IMR-90 (cell line): ENCODE measurements around the gene SART1. TPM values are rescaled to one million over a fixed set of nuclear protein-coding genes. Genes with fewer than 3 reads are reported as not detected.

Source experiments
- ATAC-seq: fragments of 200-7000 bp; cut with Tn5 transposase; 2 replicates; pipeline ENCODE4 v1.9.1; 2020; ENCODE audit warnings: low read depth, mild to moderate bottlenecking, moderate library complexity
- BruUV-seq: library from RNA; stranded (reverse); fragments of 400-500 nt; replicated peaks from 2 replicates; lab custom pipeline; 2021; lab: Mats Ljungman, UMichigan
- CTCF ChIA-PET: fragments of 300-600 bp; formaldehyde crosslinking; extraction: SDS; loops from one replicate; lab custom pipeline; 2021; ENCODE audit warnings: antibody characterized with exemption; lab: Yijun Ruan, JAX
- POLR2A ChIA-PET: fragments of 300-600 bp; sonication (Branson Sonifier 250); formaldehyde crosslinking; loops from one replicate; lab custom pipeline; 2022; ENCODE audit warnings: antibody characterized with exemption; ENCODE audit not compliant: unreplicated experiment; lab: Charles Lee
- DNase-seq: peaks from one replicate; pipeline ENCODE4 v3.0.0; 2013
- H2AFZ ChIP-seq: replicated peaks from 2 replicates; pipeline ENCODE3; 2013; ENCODE audit warnings: low read length, mild to moderate bottlenecking; ENCODE audit not compliant: poor library complexity
- H2AK5ac ChIP-seq: 2 replicates; pipeline ENCODE4 v1.6.1; 2013; ENCODE audit warnings: low read depth, low read length, inconsistent platforms
- H2AK9ac ChIP-seq: replicated peaks from 2 replicates; pipeline ENCODE3; 2013; ENCODE audit warnings: mild to moderate bottlenecking, low read depth, low read length, moderate library complexity; ENCODE audit not compliant: poor library complexity
- H2BK120ac ChIP-seq: 2 replicates; pipeline ENCODE4 v1.6.1; 2013; ENCODE audit warnings: low read depth, low read length, inconsistent platforms
- H2BK15ac ChIP-seq: 3 replicates; pipeline ENCODE4 v1.6.1; 2013; ENCODE audit warnings: low read depth, low read length, inconsistent platforms
- H2BK20ac ChIP-seq: 2 replicates; pipeline ENCODE4 v1.6.1; 2013; ENCODE audit warnings: low read depth, mild to moderate bottlenecking, inconsistent platforms, low read length, moderate library complexity
- H2BK5ac ChIP-seq: 2 replicates; pipeline ENCODE4 v1.6.1; 2013; ENCODE audit warnings: mild to moderate bottlenecking, low read depth, low read length, inconsistent platforms; ENCODE audit not compliant: poor library complexity, severe bottlenecking
- H3K14ac ChIP-seq: replicated peaks from 2 replicates; pipeline ENCODE4 v1.6.1; 2013; ENCODE audit warnings: low read depth, low read length, inconsistent platforms
- H3K18ac ChIP-seq: 2 replicates; pipeline ENCODE4 v1.6.1; 2013; ENCODE audit warnings: low read depth, low read length, control low read depth
- H3K23ac ChIP-seq: 2 replicates; pipeline ENCODE4 v1.6.1; 2013; ENCODE audit warnings: low read depth, low read length, inconsistent platforms
- H3K27ac ChIP-seq: 2 replicates; pipeline ENCODE4 v1.5.1; 2013; ENCODE audit warnings: mild to moderate bottlenecking, control low read depth, low read length; ENCODE audit not compliant: insufficient read depth
- H3K27me3 ChIP-seq: 2 replicates; pipeline ENCODE4 v1.6.1; 2013; ENCODE audit warnings: low read length; ENCODE audit not compliant: control insufficient read depth, insufficient read depth
- H3K36me3 ChIP-seq: 2 replicates; pipeline ENCODE4 v1.6.1; 2013; ENCODE audit warnings: low read length, mixed read lengths; ENCODE audit not compliant: control insufficient read depth, insufficient read depth
- H3K4ac ChIP-seq: 2 replicates; pipeline ENCODE4 v1.6.1; 2013; ENCODE audit warnings: low read depth, low read length, inconsistent platforms
- H3K4me1 ChIP-seq: 2 replicates; pipeline ENCODE4 v1.6.1; 2013; ENCODE audit warnings: low read length, mixed read lengths; ENCODE audit not compliant: control insufficient read depth, insufficient read depth
- H3K4me2 ChIP-seq: 2 replicates; pipeline ENCODE4 v1.6.1; 2013; ENCODE audit warnings: low read depth, mild to moderate bottlenecking, control low read depth, low read length, moderate library complexity
- H3K4me3 ChIP-seq: 2 replicates; pipeline ENCODE4 v1.5.1; 2013; ENCODE audit warnings: low read depth, mild to moderate bottlenecking, control low read depth, low read length, moderate library complexity; ENCODE audit not compliant: insufficient read depth
- H3K56ac ChIP-seq: 2 replicates; pipeline ENCODE4 v1.6.1; 2013; ENCODE audit warnings: low read length, inconsistent platforms; ENCODE audit not compliant: insufficient read depth; ENCODE audit errors: extremely low read depth
- H3K79me1 ChIP-seq, 2 experiments: 2 replicates each; pipeline ENCODE4 v1.6.1; 2013; ENCODE audit warnings: low read length in 2 of 2, inconsistent platforms in 1 of 2, low read depth in 1 of 2
- H3K9ac ChIP-seq: 2 replicates; pipeline ENCODE4 v1.6.1; 2013; ENCODE audit warnings: low read depth, low read length, control low read depth
- H3K9me1 ChIP-seq: 2 replicates; pipeline ENCODE4 v1.6.1; 2013; ENCODE audit warnings: low read length, inconsistent platforms; ENCODE audit not compliant: insufficient read depth
- H3K9me3 ChIP-seq: 2 replicates; pipeline ENCODE4 v1.6.1; 2013; ENCODE audit warnings: low read length; ENCODE audit not compliant: control insufficient read depth, insufficient read depth
- H4K20me1 ChIP-seq: 2 replicates; pipeline ENCODE4 v1.6.1; 2013; ENCODE audit warnings: low read length, inconsistent platforms; ENCODE audit not compliant: insufficient read depth
- H4K5ac ChIP-seq: 2 replicates; pipeline ENCODE4 v1.6.1; 2013; ENCODE audit warnings: mild to moderate bottlenecking, low read depth, low read length, control low read depth
- H4K8ac ChIP-seq, 2 experiments: 2 replicates each; pipeline ENCODE4 v1.6.1; 2013; ENCODE audit warnings: low read depth in 2 of 2, low read length in 2 of 2, control low read depth in 1 of 2, inconsistent platforms in 1 of 2
- H4K91ac ChIP-seq: 2 replicates; pipeline ENCODE4 v1.6.1; 2013; ENCODE audit warnings: low read depth, low read length, inconsistent platforms; ENCODE audit not compliant: insufficient read depth
- BHLHE40 ChIP-seq: fragments of 150-350 bp; IDR thresholded peaks from 2 replicates; pipeline ENCODE4 v1.6.1; 2016; ENCODE audit warnings: mild to moderate bottlenecking, low read depth, low read length
- CEBPB ChIP-seq: IDR thresholded peaks from 2 replicates; pipeline ENCODE4 v1.6.1; 2012; ENCODE audit warnings: low read depth, low read length, improper control_type of control experiment
- CHD1 ChIP-seq: IDR thresholded peaks from 2 replicates; pipeline ENCODE4 v1.6.1; 2012; ENCODE audit warnings: low read depth, low read length, improper control_type of control experiment
- CTCF ChIP-seq: conservative IDR thresholded peaks from 2 replicates; pipeline ENCODE4 v1.5.1; 2012; ENCODE audit warnings: mild to moderate bottlenecking, low read depth, low read length, improper control_type of control experiment
- ELK1 ChIP-seq: fragments of 150-350 bp; IDR thresholded peaks from 2 replicates; pipeline ENCODE4 v1.6.1; 2016; ENCODE audit warnings: low read depth, mild to moderate bottlenecking, low read length, moderate library complexity, borderline replicate concordance
- FOS ChIP-seq: fragments of 150-350 bp; IDR thresholded peaks from 2 replicates; pipeline ENCODE4 v1.6.1; 2016; ENCODE audit warnings: low read depth, low read length
- MXI1 ChIP-seq: IDR thresholded peaks from 2 replicates; pipeline ENCODE4 v1.6.1; 2012; ENCODE audit warnings: low read depth, mild to moderate bottlenecking, low read length, moderate library complexity, borderline replicate concordance
- NFE2L2 ChIP-seq: fragments of 150-350 bp; IDR thresholded peaks from 2 replicates; pipeline ENCODE4 v1.6.1; 2016; ENCODE audit warnings: low read depth, mild to moderate bottlenecking, low read length
- POLR2A ChIP-seq: IDR thresholded peaks from 2 replicates; pipeline ENCODE4 v1.6.1; 2012; ENCODE audit warnings: mild to moderate bottlenecking, low read depth, low read length
- RAD21 ChIP-seq: IDR thresholded peaks from 2 replicates; pipeline ENCODE4 v1.6.1; 2012; ENCODE audit warnings: low read length, improper control_type of control experiment
- RCOR1 ChIP-seq: IDR thresholded peaks from 2 replicates; pipeline ENCODE4 v1.6.1; 2012; ENCODE audit warnings: mild to moderate bottlenecking, low read length, improper control_type of control experiment; ENCODE audit not compliant: insufficient replicate concordance
- RFX5 ChIP-seq: IDR thresholded peaks from 2 replicates; pipeline ENCODE4 v1.8.0; 2012; ENCODE audit warnings: low read depth, mild to moderate bottlenecking, low read length, moderate library complexity
- SMC3 ChIP-seq: fragments of 150-350 bp; IDR thresholded peaks from 2 replicates; pipeline ENCODE4 v1.6.1; 2016; ENCODE audit warnings: low read depth, mild to moderate bottlenecking, antibody characterized with exemption, low read length, moderate library complexity
- WGBS, 2 experiments: methylation state at CpG; one replicate each; pipeline versions ENCODE4 v1.1.5 to v1.1.7; 2013; ENCODE audit warnings: missing lambda C conversion rate in 2 of 2; ENCODE audit not compliant: insufficient read length in 1 of 2; ENCODE audit errors: extremely low coverage in 2 of 2; 5-methylcytosine and 5-hydroxymethylcytosine counted together
- dilution Hi-C: fragments of 300-500 bp; cut with HindIII; formaldehyde crosslinking; loops from one replicate; pipeline ENCODE4 v1.14.3; 2018; ENCODE audit warnings: low sequenced_read_pairs; ENCODE audit not compliant: unreplicated experiment
- in situ Hi-C: fragments of 300-500 bp; cut with MboI; formaldehyde crosslinking; loops from 3 replicates; pipeline ENCODE4 v1.14.3; 2019; ENCODE audit warnings: low sequenced_read_pairs, inconsistent platforms, mixed read lengths
- intact Hi-C: fragments of 100-400 bp; cut with micrococcal nuclease; formaldehyde crosslinking; loops from 2 replicates; pipeline ENCODE4 v1.10.0; 2022
- polyA plus RNA-seq, 3 experiments: library from polyadenylated mRNA; depleted of rRNA; stranded (reverse); fragments of >200 nt; gene quantifications; 2 replicates each; pipeline ENCODE4 v1.2.3, GENCODE V29; 2012; ENCODE audit warnings: low replicate concordance in 1 of 3
- total RNA-seq: library from RNA; depleted of rRNA; stranded (reverse); fragments of >200 nt; gene quantifications from 2 replicates; pipeline ENCODE4 v1.2.3, GENCODE V29; 2012
- TF ChIP-seq, protein P1 (sequence below): fragments of 150-350 bp; IDR thresholded peaks from 2 replicates; pipeline ENCODE4 v1.6.1; 2017; ENCODE audit warnings: mild to moderate bottlenecking, antibody characterized with exemption, low read length, low read depth

The SART1 gene
- total and polyA plus RNA-seq, 2 of the 4 experiments (the other 2 are of a cell fraction) = 25.5 to 43.5 TPM

GRCh38 chr11:65976216-65977176 lies 15.0 kb downstream of the SART1 start:
- no peak overlapping the region for H2AFZ ChIP-seq
- intact Hi-C loops = no loop called here
- H3K4me2 ChIP-seq = no peak overlapping the region
- no peak for ATAC-seq
- H3K4me3 ChIP-seq = no peak overlapping the region
- no peak overlapping the region for H3K56ac ChIP-seq
- peak overlapping the region; percentile 37 for H2AK9ac ChIP-seq
- no peak for DNase-seq
- H2BK15ac ChIP-seq = no peak overlapping the region
- 0 out of 2 replicates have a peak, but pooled peaks cover 2% of the 10 kb centered on the region for H3K4me1 ChIP-seq
- no TSS peak for BruUV-seq
- no peak overlapping the region for H3K14ac ChIP-seq
- no peak overlapping the region for H3K9ac ChIP-seq
- H3K23ac ChIP-seq = no peak overlapping the region
- H3K79me1 ChIP-seq = peaks cover 0 to 20% of the 10 kb centered on the region in 2 experiments; a peak in 2 of 4 replicates
- no peaks in the 10 kb centered on the region for H3K27me3 ChIP-seq
- H2AK5ac ChIP-seq = no peak overlapping the region
- no peak overlapping the region for H2BK5ac ChIP-seq
- H4K8ac ChIP-seq = no peak overlapping the region
- 89% methylated on average over 25 of the region's 43 CpGs; no CpG with 5 or more reads in 1 of the 2 experiments for WGBS, 2 experiments
- peaks cover 40% of the 10 kb centered on the region for H3K36me3 ChIP-seq
- H3K9me1 ChIP-seq = no peaks in the 10 kb centered on the region
- no peaks in the 10 kb centered on the region for H3K9me3 ChIP-seq
- ChIA-PET POLR2A (no interaction called here), CTCF (interaction anchor here (0.6 kb wide), 1 partner anchor 46 kb away, joined by 3 read pairs; no protein-coding TSS in a partner anchor)
- no peak overlapping the region for H2BK20ac ChIP-seq
- no peak overlapping the region for H3K18ac ChIP-seq
- no peak overlapping the region for H3K27ac ChIP-seq
- H4K5ac ChIP-seq = no peak overlapping the region
- dilution Hi-C loops = no loop called here
- no peak overlapping the region for H4K91ac ChIP-seq
- H2BK120ac ChIP-seq = no peak overlapping the region
- in situ Hi-C loops = no loop called here
- no peak overlapping the region for H3K4ac ChIP-seq
- no peaks in the 10 kb centered on the region for H4K20me1 ChIP-seq
- no peak for TF ChIP-seq FOS
- TF ChIP-seq CHD1 = no peak
- no peak for TF ChIP-seq RFX5
- no peak for TF ChIP-seq MXI1
- TF ChIP-seq ELK1 = no peak
- no peak for TF ChIP-seq RCOR1
- no peak for TF ChIP-seq BHLHE40
- TF ChIP-seq, protein P1, sequence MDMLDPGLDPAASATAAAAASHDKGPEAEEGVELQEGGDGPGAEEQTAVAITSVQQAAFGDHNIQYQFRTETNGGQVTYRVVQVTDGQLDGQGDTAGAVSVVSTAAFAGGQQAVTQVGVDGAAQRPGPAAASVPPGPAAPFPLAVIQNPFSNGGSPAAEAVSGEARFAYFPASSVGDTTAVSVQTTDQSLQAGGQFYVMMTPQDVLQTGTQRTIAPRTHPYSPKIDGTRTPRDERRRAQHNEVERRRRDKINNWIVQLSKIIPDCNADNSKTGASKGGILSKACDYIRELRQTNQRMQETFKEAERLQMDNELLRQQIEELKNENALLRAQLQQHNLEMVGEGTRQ = no peak
- no peak for TF ChIP-seq SMC3
- TF ChIP-seq POLR2A = no peak
- no peak for TF ChIP-seq CEBPB
- no peak for TF ChIP-seq RAD21
- TF ChIP-seq NFE2L2 = no peak
- no peak for TF ChIP-seq CTCF
